Astrocyte (in vitro differentiated cells and primary cell): ENCODE data around the gene MBD2.

ENCODE experiments used
- EZH2 ChIP-seq: IDR thresholded peaks from 2 replicates; pipeline ENCODE4 v1.6.1; 2012; ENCODE audit warnings: mild to moderate bottlenecking, low read length, inconsistent platforms; ENCODE audit not compliant: insufficient read depth
- TF ChIP-seq, protein P1 (sequence below): IDR thresholded peaks from 2 replicates; pipeline ENCODE4 v1.5.1; 2011; ENCODE audit warnings: low read depth, mild to moderate bottlenecking, inconsistent platforms, low read length, moderate library complexity; ENCODE audit not compliant: insufficient read depth

DNA sequence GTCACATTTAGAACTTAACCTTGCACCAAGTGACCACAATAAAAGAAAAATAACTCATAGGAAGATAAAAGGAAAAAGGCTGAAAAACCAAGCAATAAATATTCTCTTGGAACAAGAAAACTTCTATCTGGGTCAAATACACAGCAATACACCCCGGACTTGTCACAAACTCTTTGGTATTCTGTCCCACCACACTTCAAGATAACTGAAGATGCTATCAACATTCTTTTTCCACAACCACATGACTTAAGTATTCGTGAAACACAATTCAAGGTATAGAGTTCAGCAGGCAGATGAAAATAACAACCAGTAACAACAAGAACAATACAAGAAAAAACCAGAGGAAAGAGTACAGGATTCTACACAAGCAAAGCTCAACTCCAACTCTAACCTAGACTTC is 18.0 kb downstream of the MBD2 start:
- TF ChIP-seq, protein P1, sequence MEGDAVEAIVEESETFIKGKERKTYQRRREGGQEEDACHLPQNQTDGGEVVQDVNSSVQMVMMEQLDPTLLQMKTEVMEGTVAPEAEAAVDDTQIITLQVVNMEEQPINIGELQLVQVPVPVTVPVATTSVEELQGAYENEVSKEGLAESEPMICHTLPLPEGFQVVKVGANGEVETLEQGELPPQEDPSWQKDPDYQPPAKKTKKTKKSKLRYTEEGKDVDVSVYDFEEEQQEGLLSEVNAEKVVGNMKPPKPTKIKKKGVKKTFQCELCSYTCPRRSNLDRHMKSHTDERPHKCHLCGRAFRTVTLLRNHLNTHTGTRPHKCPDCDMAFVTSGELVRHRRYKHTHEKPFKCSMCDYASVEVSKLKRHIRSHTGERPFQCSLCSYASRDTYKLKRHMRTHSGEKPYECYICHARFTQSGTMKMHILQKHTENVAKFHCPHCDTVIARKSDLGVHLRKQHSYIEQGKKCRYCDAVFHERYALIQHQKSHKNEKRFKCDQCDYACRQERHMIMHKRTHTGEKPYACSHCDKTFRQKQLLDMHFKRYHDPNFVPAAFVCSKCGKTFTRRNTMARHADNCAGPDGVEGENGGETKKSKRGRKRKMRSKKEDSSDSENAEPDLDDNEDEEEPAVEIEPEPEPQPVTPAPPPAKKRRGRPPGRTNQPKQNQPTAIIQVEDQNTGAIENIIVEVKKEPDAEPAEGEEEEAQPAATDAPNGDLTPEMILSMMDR: no peak
- TF ChIP-seq EZH2: no peak
